LNCaP clone FGC (cell line): ENCODE results near the gene RBCK1.

Experiments used
- DNase-seq: peaks from one replicate; pipeline ENCODE4 v3.0.0-alpha.2; 2011; ENCODE audit warnings: low read depth
- H3K4me3 ChIP-seq: 2 replicates; pipeline ENCODE4 v1.5.1; 2011; ENCODE audit warnings: mild to moderate bottlenecking, low read depth, low read length, control low read depth
- CTCF ChIP-seq: IDR thresholded peaks from 2 replicates; pipeline ENCODE4 v1.5.1; 2012; ENCODE audit warnings: mild to moderate bottlenecking; ENCODE audit not compliant: control insufficient read depth, insufficient read depth; ENCODE audit errors: extremely low read depth

Gene RBCK1

GRCh38 chr20:407133-407952 lies 756 bp upstream of the RBCK1 start:
- DNase-seq: peak; percentile 67
- H3K4me3 ChIP-seq: peak overlapping the region; percentile 52
- peak; percentile 42 for TF ChIP-seq CTCF

- DNase-seq: no peak
- TF ChIP-seq CTCF: no peak
- H3K4me3 ChIP-seq: peak overlapping the region; percentile 96
Observed at GRCh38 chr20:408843-409696, 971 bp downstream of the RBCK1 start.

- DNase-seq: no peak
- H3K4me3 ChIP-seq: peak overlapping the region; percentile 96
- no peak for TF ChIP-seq CTCF
Observed at GRCh38 chr20:409697-410559, 1.8 kb downstream of the RBCK1 start.

- H3K4me3 ChIP-seq: no peak overlapping the region
- no peak for TF ChIP-seq CTCF
- no peak for DNase-seq
Observed at GRCh38 chr20:412081-412480, 4.0 kb downstream of the RBCK1 start.

GRCh38 chr20:414161-414560 lies 6.1 kb downstream of the RBCK1 start:
- no peak for DNase-seq
- H3K4me3 ChIP-seq: no peak overlapping the region
- no peak for TF ChIP-seq CTCF

GRCh38 chr20:415820-416322 lies 7.8 kb downstream of the RBCK1 start:
- DNase-seq: no peak
- H3K4me3 ChIP-seq: no peak overlapping the region
- TF ChIP-seq CTCF: no peak
